Duodenal mucosa (tissue), 2 donors: ENCODE data around the gene PRRC2B.
"Not testable (repeated sequence)": the region's sequence is repeated elsewhere in the genome, so short reads cannot be mapped to it uniquely, and the experiment has no call there.

Source experiments
- H3K27ac ChIP-seq: one replicate; pipeline ENCODE4 v1.7.0; 2013; ENCODE audit warnings: low read depth, low read length
- H3K27me3 ChIP-seq, 2 donors: one replicate each; pipeline ENCODE4 v1.7.0; 2013; ENCODE audit warnings: low read length in 2 of 2, control low read depth in 1 of 2; ENCODE audit not compliant: insufficient read depth in 2 of 2, control insufficient read depth in 1 of 2
- H3K36me3 ChIP-seq, 2 donors: one replicate each; pipeline ENCODE4 v1.7.0; 2013; ENCODE audit warnings: low read length in 2 of 2, control low read depth in 1 of 2; ENCODE audit not compliant: insufficient read depth in 2 of 2, control insufficient read depth in 1 of 2
- H3K4me1 ChIP-seq, 2 donors: one replicate each; pipeline ENCODE4 v1.7.0; 2013; ENCODE audit warnings: low read length in 2 of 2, control low read depth in 1 of 2; ENCODE audit not compliant: insufficient read depth in 2 of 2, control insufficient read depth in 1 of 2
- H3K4me3 ChIP-seq, 2 donors: one replicate each; pipeline ENCODE4 v1.7.0; 2013; ENCODE audit warnings: low read length in 2 of 2, low read depth in 1 of 2
- H3K9ac ChIP-seq, 2 donors: one replicate each; pipeline ENCODE4 v1.7.0; 2013; ENCODE audit warnings: low read length in 2 of 2, low read depth in 1 of 2
- H3K9me3 ChIP-seq, 2 donors: one replicate each; pipeline ENCODE4 v1.7.0; 2013; ENCODE audit warnings: low read length in 2 of 2, control low read depth in 1 of 2; ENCODE audit not compliant: control insufficient read depth in 1 of 2

Gene PRRC2B

GRCh38 chr9:131446276-131446675, 52.4 kb downstream of the PRRC2B start:
- Histone ChIP-seq H3K9ac (no peak overlapping the region), H3K4me3 (no peak overlapping the region), H3K9me3 (no peaks in the 10 kb centered on the region), H3K4me1 (no peaks in the 10 kb centered on the region), H3K27me3 (no peaks in the 10 kb centered on the region), H3K27ac (no peak overlapping the region), H3K36me3 (peaks cover 45 to 74% of the 10 kb centered on the region in 2 donors)

- Histone ChIP-seq H3K4me1 (no peaks in the 10 kb centered on the region), H3K9me3 (no peaks in the 10 kb centered on the region), H3K4me3 (no peak overlapping the region), H3K9ac (no peak overlapping the region), H3K36me3 (peaks cover 44 to 74% of the 10 kb centered on the region in 2 donors), H3K27me3 (no peaks in the 10 kb centered on the region), H3K27ac (no peak overlapping the region)
These were observed 53.3 kb downstream of the PRRC2B start for GRCh38 chr9:131447148-131447547.

DNA sequence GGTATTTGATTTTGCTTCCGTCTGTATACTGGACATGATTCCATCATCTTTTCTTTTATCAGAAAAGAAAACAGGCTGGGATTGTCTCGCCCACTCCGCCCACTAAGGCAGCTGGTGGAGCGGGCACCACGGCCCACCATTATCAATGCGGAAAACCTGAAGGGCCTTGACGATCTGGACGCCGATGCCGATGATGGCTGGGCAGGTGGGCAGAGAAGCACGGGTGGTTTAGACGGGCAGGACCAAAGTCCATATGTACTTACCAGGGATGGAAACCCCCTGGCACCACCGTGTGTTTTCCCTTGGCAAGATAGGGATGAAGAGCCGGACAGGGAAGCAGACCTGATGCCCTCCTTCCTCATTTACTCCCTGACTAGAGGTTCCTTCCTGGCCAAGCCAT, 53.7 kb downstream of the PRRC2B start:
- H3K4me1 ChIP-seq: no peaks in the 10 kb centered on the region
- no peak overlapping the region for H3K4me3 ChIP-seq
- H3K27ac ChIP-seq: no peak overlapping the region
- H3K9ac ChIP-seq: no peak overlapping the region
- H3K27me3 ChIP-seq: no peaks in the 10 kb centered on the region
- H3K36me3 ChIP-seq: peaks cover 45 to 78% of the 10 kb centered on the region in 2 donors
- no peaks in the 10 kb centered on the region for H3K9me3 ChIP-seq

DNA sequence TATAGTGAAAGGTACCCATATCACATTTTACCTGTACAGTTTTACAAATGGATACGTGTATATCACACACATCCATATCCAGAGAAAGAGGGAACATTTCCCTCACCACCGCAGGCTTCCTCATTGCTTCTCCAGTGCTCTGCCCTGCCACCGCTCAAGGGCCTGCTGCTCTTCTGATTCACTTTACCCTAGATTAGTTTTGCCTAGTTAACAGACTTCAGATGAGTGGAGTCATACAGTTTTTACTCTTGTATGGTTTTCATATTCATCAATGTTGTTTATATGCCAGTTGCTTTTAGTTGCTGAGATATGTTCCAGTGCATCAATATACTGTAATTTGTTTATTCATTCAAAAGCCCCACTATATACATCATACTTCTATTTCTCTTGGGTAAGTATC, 54.9 kb downstream of the PRRC2B start:
- Histone ChIP-seq H3K9me3 (no peaks in the 10 kb centered on the region), H3K4me1 (no peaks in the 10 kb centered on the region), H3K4me3 (no peak overlapping the region), H3K27me3 (no peaks in the 10 kb centered on the region), H3K36me3 (peaks cover 41 to 83% of the 10 kb centered on the region in 2 donors), H3K27ac (no peak overlapping the region), H3K9ac (no peak overlapping the region)

GRCh38 chr9:131449276-131449675, 55.4 kb downstream of the PRRC2B start:
- H3K4me3 ChIP-seq: no peak overlapping the region
- no peaks in the 10 kb centered on the region for H3K4me1 ChIP-seq
- no peaks in the 10 kb centered on the region for H3K9me3 ChIP-seq
- peaks cover 40 to 83% of the 10 kb centered on the region in 2 donors for H3K36me3 ChIP-seq
- H3K27me3 ChIP-seq: no peaks in the 10 kb centered on the region
- no peak overlapping the region for H3K27ac ChIP-seq
- no peak overlapping the region for H3K9ac ChIP-seq

DNA sequence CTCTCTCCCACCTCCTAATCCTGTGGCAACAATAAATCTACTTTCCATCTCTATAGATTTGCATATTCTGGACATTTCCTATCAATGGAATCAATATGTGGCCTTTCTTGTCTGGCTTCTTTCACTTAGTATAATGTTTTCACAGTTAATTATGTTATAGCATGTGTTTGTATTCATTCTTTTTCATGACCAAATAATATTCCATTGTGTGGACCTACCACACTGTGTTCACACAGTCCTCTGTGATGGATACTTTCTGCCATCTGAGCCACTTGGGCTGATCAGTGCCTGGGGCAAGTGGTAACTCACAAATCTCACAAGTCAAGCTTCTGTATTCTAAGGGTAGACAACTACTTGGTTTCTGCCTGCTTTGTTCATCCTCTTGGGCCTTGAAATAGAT, 60.1 kb downstream of the PRRC2B start:
- Histone ChIP-seq H3K9me3 (no peaks in the 10 kb centered on the region), H3K4me1 (no peaks in the 10 kb centered on the region), H3K27me3 (no peaks in the 10 kb centered on the region), H3K36me3 (peaks cover 36 to 81% of the 10 kb centered on the region in 2 donors), H3K27ac (no peak overlapping the region), H3K4me3 (no peak overlapping the region), H3K9ac (no peak overlapping the region)

DNA sequence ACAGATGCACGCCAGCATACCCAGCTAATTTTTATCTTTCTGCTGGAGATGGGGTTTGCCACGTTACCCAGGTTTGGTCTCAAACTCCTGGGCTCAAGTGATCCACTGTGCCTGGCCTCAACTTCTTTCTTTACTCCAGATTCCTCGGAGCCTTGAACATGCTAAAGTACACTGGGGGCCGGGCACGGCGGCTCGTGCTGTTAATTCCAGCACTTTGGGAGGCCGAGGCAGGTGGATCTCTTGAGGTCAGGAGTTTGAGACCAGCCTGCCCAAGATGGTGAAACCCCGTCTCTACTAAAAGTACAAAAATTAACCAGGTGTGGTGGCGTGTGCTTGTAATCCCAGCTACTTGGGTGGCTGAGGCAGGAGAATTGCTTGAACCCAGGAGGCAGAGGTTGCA, 61.8 kb downstream of the PRRC2B start:
- H3K9me3 ChIP-seq, H3K27ac ChIP-seq: not testable (repeated sequence)
- peaks cover 44 to 83% of the 10 kb centered on the region in 2 donors for H3K36me3 ChIP-seq

DNA sequence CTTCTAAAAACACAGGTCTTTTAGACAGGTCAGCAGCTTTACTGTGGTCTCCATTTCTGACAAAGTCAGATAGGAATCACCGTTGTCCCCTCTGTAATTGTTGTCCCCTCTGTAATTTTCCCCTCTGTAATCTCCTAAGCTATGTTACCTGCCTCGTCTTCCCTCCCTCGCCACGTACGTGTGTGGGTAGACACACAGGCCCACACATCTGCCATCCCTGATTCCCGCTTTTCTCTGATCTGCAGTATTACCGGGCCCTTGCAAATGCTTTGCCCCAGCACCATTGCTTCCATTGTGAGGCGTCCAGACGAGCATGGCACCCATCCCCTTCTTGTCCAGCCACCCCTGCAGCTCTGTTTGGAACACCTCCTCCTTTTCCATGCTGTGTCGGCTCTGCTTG, 63.9 kb downstream of the PRRC2B start:
- H3K27me3 ChIP-seq: no peaks in the 10 kb centered on the region

More for the DNA sequence above, 61.8 kb downstream of the PRRC2B start:
- H3K27me3 ChIP-seq, H3K4me3 ChIP-seq, H3K4me1 ChIP-seq, H3K9ac ChIP-seq: not testable (repeated sequence)

DNA sequence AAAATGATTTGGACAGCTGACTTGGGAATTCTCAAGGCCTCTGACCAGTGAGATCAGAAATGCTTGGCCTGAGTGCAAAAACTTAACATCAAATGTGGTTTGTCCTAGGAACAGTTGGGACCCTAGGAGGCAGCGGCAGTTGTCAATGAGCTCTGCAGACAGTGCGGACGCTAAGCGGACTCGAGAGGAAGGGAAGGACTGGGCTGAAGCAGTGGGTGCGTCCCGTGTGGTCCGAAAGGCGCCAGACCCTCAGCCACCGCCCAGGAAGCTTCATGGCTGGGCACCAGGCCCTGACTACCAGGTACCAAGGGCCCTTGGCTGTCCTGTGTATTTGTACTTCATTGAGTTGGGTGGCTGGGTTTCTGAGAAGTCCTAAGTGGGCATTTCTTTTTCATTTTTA, 65.2 kb downstream of the PRRC2B start:
- Histone ChIP-seq H3K9me3 (no peaks in the 10 kb centered on the region), H3K4me1 (no peaks in the 10 kb centered on the region), H3K27me3 (no peaks in the 10 kb centered on the region), H3K9ac (no peak overlapping the region), H3K27ac (no peak overlapping the region), H3K4me3 (no peak overlapping the region), H3K36me3 (peaks cover 51 to 86% of the 10 kb centered on the region in 2 donors)

More for the DNA sequence above, 63.9 kb downstream of the PRRC2B start:
- no peak overlapping the region for H3K27ac ChIP-seq
- H3K36me3 ChIP-seq: peaks cover 49 to 90% of the 10 kb centered on the region in 2 donors
- no peaks in the 10 kb centered on the region for H3K9me3 ChIP-seq
- no peak overlapping the region for H3K4me3 ChIP-seq
- H3K9ac ChIP-seq: no peak overlapping the region
- H3K4me1 ChIP-seq: no peaks in the 10 kb centered on the region

DNA sequence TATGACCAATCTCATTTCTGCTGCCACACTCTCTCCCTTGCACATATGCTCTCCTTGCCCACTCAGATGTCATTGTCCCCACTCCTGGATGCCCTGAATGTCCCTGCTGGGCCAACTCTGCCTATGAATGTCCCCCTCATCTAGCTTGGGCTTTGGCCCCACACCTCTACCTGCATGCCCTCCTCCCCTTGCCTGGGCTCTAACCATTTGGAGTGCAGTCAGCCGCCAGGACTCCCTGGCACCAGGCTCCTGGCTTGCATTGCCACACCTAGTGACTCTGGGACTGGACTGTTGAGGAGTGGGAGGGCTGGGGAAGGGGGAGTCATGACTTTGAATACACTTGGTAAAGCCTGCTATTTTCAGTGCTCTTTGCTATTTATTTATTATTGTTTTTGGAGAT, 67.3 kb downstream of the PRRC2B start:
- Histone ChIP-seq H3K9ac (no peak overlapping the region), H3K27ac (no peak overlapping the region), H3K4me3 (no peak overlapping the region), H3K9me3 (no peaks in the 10 kb centered on the region), H3K27me3 (no peaks in the 10 kb centered on the region), H3K4me1 (no peaks in the 10 kb centered on the region), H3K36me3 (peaks cover 55 to 88% of the 10 kb centered on the region in 2 donors)
